Right lobe of liver (tissue), 4 donors: ENCODE data around the gene TNFRSF14.

Experiments used
- CTCF ChIP-seq, 4 donors: fragments of 200-600 bp in 3 of 4; fragments of 450-650 bp in 1 of 4; IDR thresholded peaks; one replicate each; pipeline versions ENCODE4 v1.5.1 to v1.8.0; 2016 to 2022; ENCODE audit warnings: antibody characterized with exemption in 4 of 4, mild to moderate bottlenecking in 2 of 4
- POLR2A ChIP-seq: fragments of 450-650 bp; IDR thresholded peaks from one replicate; pipeline ENCODE4 v1.6.1; 2017; ENCODE audit warnings: antibody characterized with exemption, mild to moderate bottlenecking
- donor health status: DM: no; HTN: no; CAD: no.
- donor health status: DM: no; HTN: no; CAD: no.
- donor health status: DM: no; HTN: yes; CAD: no.

GRCh38 chr1:2529784-2530512 lies 26.2 kb upstream of the TNFRSF14 start, which contains the start of gene HES5:
- TF ChIP-seq CTCF (IDR thresholded peaks at IDR 0.05), result no peak
- no peak for TF ChIP-seq POLR2A
